PC-9 (cell line): Measurements from ENCODE around the gene CPVL.

Experiments used
- CTCF ChIP-seq: fragments of 200-600 bp; sonication (generic); conservative IDR thresholded peaks from 2 replicates; pipeline ENCODE4 v1.6.1; 2017; ENCODE audit warnings: mixed run types, antibody characterized with exemption, mild to moderate bottlenecking, moderate library complexity
- EZH2 ChIP-seq: fragments of 200-600 bp; sonication (generic); IDR thresholded peaks from 2 replicates; pipeline ENCODE4 v1.8.0; 2017; ENCODE audit warnings: antibody characterized with exemption, low read depth

- TF ChIP-seq CTCF, result no peak
- TF ChIP-seq EZH2, result no peak
Observed at GRCh38 chr7:29065181-29065857, 81.0 kb downstream of the CPVL start.
